Regular cardiac myocyte (primary cell): ENCODE data around the gene GAL3ST3. TPM values are rescaled to one million over a fixed set of nuclear protein-coding genes. Genes with fewer than 3 reads are reported as not detected.

Experiments
- total RNA-seq: library from RNA; depleted of rRNA; stranded (reverse); fragments of >200 nt; gene quantifications from 2 replicates; pipeline ENCODE4 v1.2.3, GENCODE V29; 2014

Gene GAL3ST3
- total RNA-seq, result not detected in 2 replicates

GRCh38 chr11:66048547-66049323, at the start of gene GAL3ST3:
Gene GAL3ST3, minus strand, starts transcription at chr11:66049161. Its CDS starts 3,746 bp downstream, at chr11:66045415.

GRCh38 chr11:66069715-66070603, 21.0 kb upstream of the GAL3ST3 start, which contains the start of gene PACS1:
Gene PACS1, plus strand, starts transcription at chr11:66070272. Its CDS starts 215 bp downstream, at chr11:66070487.

GRCh38 chr11:66051766-66052663, 3.1 kb upstream of the GAL3ST3 start, which contains the start of gene SF3B2:
Gene SF3B2, plus strand, starts transcription at chr11:66052364. Its CDS starts 21 bp downstream, at chr11:66052385.

DNA sequence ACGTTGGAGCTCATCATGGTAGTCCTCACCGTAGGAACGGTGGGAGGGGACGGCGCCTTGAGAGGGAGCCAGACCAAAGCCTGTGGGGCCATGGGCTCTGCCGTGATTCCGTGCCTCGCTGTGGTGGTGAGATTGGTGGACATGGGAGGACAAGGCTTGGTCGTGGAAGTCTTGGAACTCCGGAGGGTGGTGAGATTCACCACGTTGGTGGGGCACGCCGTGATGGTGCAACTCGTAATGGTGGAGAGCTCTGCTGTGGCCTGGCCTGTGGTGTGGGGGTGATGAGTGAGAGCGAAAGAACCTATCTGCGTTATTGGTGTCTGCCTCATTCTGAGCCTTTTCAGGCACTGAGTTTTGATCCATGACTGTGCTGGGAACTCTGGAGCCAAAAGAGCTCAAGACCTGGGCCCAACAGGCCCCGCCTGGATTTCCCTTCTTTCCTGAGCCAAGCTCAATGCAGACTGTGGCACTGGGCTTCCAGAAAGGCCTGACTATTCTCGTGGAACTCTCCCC, 22.9 kb downstream of the GAL3ST3 start, which contains the start of gene CATSPER1:
Gene CATSPER1 (minus strand): TSS at position 463 of the 513 bp plus-strand sequence. CDS start 100 bp downstream, at position 363.

GRCh38 chr11:66011785-66012303, 37.1 kb downstream of the GAL3ST3 start, which contains the start of gene CST6:
Gene CST6, plus strand, starts transcription at chr11:66012008. Its CDS starts 37 bp downstream, at chr11:66012045.

GRCh38 chr11:66001942-66002647, 46.9 kb downstream of the GAL3ST3 start, which contains the start of the genes BANF1 and EIF1AD:
Gene BANF1, plus strand, starts transcription at chr11:66002503. Its CDS starts 748 bp downstream, at chr11:66003251.
Gene EIF1AD, minus strand, starts transcription at chr11:66002157. Its CDS starts 1,768 bp downstream, at chr11:66000389.

Other genes with a start within 250 kb of the GAL3ST3 start
- gene SNX32, start 215.2 kb downstream of the GAL3ST3 start, total RNA-seq, result 0.38 and 2.5 TPM in 2 replicates
- 677 and 1,304 TPM in 2 replicates for gene CFL1, start 191.0 kb downstream of the GAL3ST3 start, total RNA-seq
- gene MUS81, start 188.7 kb downstream of the GAL3ST3 start, total RNA-seq, result 45.4 and 48.7 TPM in 2 replicates
- gene EFEMP2, start 176.4 kb downstream of the GAL3ST3 start, total RNA-seq, result 44.9 and 71.0 TPM in 2 replicates
- not detected in 2 replicates for gene CTSW, start 169.3 kb downstream of the GAL3ST3 start, total RNA-seq
- 128 and 212 TPM in 2 replicates for gene FIBP, start 160.7 kb downstream of the GAL3ST3 start, total RNA-seq
- gene CCDC85B, start 158.5 kb downstream of the GAL3ST3 start, total RNA-seq, result 80.3 and 108 TPM in 2 replicates
- gene FOSL1, start 148.8 kb downstream of the GAL3ST3 start, total RNA-seq, result 17.5 and 28.6 TPM in 2 replicates
- 17.1 and 21.1 TPM in 2 replicates for gene C11orf68, start 130.1 kb downstream of the GAL3ST3 start, total RNA-seq
- 130 and 436 TPM in 2 replicates for gene DRAP1, start 129.7 kb downstream of the GAL3ST3 start, total RNA-seq
- gene TSGA10IP, start 103.7 kb downstream of the GAL3ST3 start, total RNA-seq, result not detected in 2 replicates
- 28.5 and 63.6 TPM in 2 replicates for gene SART1, start 87.4 kb downstream of the GAL3ST3 start, total RNA-seq
- 26.8 and 40.8 TPM in 2 replicates for gene EIF1AD, start 47.0 kb downstream of the GAL3ST3 start, total RNA-seq
- gene BANF1, start 46.7 kb downstream of the GAL3ST3 start, total RNA-seq, result 10.7 and 54.1 TPM in 2 replicates
- 0.38 and 0.56 TPM in 2 replicates for gene CST6, start 37.2 kb downstream of the GAL3ST3 start, total RNA-seq
- under 0.01 and 0.19 TPM in 2 replicates for gene CATSPER1, start 22.7 kb downstream of the GAL3ST3 start, total RNA-seq
- 141 and 205 TPM in 2 replicates for gene SF3B2, start 3.2 kb upstream of the GAL3ST3 start, total RNA-seq
- gene PACS1, start 21.1 kb upstream of the GAL3ST3 start, total RNA-seq, result 21.1 and 33.0 TPM in 2 replicates
- gene KLC2, start 208.5 kb upstream of the GAL3ST3 start, total RNA-seq, result 16.9 and 24.5 TPM in 2 replicates
- 49.9 and 102 TPM in 2 replicates for gene RAB1B, start 219.5 kb upstream of the GAL3ST3 start, total RNA-seq
- 0.19 and 0.85 TPM in 2 replicates for gene CNIH2, start 229.0 kb upstream of the GAL3ST3 start, total RNA-seq
- 180 and 267 TPM in 2 replicates for gene YIF1A, start 240.0 kb upstream of the GAL3ST3 start, total RNA-seq
- under 0.01 and 0.28 TPM in 2 replicates for gene TMEM151A, start 242.7 kb upstream of the GAL3ST3 start, total RNA-seq